ENCODE measurements around the gene CFAP57.

DNA sequence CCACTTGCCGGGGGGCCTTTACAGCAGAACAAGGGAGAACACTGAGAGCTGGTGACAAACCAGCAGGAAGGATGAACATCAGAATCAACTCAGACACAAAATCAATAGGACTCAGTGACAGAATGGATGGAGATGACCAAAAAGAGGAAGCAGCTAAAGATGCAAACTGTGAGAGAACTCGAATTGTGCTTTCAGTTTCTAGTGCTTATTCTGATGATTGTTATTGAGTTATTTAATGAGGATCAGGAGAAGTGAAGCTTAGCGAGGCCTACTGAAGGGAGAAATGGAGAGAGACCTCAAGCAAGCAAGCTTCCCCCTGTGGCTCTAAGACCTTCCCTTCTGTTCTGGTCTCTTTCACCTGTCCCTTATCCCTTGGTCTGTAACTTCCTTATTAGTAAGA is 67.4 kb downstream of the CFAP57 start:
- TF ChIP-seq, protein P1, sequence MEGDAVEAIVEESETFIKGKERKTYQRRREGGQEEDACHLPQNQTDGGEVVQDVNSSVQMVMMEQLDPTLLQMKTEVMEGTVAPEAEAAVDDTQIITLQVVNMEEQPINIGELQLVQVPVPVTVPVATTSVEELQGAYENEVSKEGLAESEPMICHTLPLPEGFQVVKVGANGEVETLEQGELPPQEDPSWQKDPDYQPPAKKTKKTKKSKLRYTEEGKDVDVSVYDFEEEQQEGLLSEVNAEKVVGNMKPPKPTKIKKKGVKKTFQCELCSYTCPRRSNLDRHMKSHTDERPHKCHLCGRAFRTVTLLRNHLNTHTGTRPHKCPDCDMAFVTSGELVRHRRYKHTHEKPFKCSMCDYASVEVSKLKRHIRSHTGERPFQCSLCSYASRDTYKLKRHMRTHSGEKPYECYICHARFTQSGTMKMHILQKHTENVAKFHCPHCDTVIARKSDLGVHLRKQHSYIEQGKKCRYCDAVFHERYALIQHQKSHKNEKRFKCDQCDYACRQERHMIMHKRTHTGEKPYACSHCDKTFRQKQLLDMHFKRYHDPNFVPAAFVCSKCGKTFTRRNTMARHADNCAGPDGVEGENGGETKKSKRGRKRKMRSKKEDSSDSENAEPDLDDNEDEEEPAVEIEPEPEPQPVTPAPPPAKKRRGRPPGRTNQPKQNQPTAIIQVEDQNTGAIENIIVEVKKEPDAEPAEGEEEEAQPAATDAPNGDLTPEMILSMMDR (IDR thresholded peaks at IDR 0.05): no peak
- no peak for TF ChIP-seq POLR2A (IDR thresholded peaks at IDR 0.05)

Data from Peyer's patch (tissue), 4 donors.